Inflammatory macrophage treated with lipopolysaccharide for 4 hours (primary cell): Measurements from ENCODE around the gene SMIM41.

Experiments
- DNase-seq: peaks from one replicate; pipeline ENCODE4 v3.0.0-alpha.2; 2020

Gene SMIM41

DNA sequence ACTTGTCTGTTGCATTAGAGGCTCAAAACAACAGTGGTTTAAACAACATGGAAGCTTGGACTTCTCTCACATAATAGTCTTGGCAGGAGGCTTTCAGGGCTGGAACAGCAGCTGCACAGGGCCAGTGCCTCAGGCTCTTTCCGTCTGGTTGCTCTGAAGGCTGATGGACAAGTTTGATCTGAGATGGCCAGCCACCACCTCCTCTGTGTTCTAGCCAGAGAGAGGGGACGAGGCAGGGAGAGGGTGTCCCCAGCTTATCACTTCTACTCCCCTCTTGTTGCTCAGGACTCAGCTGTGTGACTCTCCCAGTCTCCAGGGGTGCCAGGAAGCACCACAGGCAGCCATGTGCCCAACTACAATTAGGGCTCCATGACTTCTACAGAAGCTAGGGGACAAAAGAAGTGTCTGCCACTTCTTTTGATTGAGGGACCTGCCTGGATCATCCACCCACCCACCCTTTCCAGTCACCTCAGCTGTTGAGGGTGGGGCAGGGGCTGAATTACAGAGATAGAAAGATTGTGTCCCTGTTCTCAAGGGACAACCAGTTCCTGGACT, 46.6 kb downstream of the SMIM41 start:
- no peak for DNase-seq

DNA sequence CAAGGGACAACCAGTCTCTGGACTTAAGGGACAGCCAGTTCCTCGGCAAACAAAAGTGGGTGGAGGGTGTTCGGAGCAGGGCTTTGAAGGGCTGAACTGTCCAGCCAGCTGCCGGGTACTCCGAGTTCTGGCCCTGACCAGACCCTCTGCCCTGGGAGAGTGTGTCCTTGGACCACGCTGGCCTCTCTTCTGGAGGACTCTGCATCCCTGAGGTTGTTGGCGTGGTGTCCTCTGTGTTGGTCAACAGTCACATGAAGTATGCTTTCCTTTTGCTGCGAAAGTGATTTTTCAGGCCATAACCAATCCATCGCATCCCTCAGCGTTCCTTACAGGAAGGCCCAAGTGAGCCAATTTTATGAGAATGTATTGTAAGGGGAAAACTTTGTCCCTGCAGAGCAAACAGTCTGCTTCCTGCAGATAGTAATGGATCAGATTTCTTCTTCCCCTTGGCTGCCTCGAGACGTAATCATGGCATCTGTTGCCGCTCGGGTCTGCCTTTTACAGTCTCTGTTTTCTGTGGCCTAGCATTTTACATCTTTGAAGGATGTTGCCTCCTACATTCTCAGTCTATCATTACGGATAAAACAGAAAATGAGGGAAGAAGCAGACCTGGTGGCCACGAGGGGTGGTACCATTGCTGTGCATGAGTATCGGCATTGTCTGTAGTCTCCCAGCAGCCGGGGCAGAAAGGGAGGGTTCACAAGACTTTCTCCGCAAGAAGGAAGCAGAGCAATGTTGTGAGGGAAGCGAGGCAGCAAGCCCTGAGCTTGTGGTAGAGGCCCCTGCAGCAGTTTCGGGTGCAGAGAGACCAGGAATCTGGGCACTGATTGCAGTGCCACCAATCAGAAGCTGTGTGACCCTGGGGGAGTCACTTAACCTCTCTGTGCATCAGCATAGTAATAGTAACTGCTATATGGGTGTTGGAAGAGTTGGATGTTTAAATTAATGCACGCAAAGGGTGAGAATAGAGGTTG, 47.4 kb downstream of the SMIM41 start:
- DNase-seq: no peak

DNA sequence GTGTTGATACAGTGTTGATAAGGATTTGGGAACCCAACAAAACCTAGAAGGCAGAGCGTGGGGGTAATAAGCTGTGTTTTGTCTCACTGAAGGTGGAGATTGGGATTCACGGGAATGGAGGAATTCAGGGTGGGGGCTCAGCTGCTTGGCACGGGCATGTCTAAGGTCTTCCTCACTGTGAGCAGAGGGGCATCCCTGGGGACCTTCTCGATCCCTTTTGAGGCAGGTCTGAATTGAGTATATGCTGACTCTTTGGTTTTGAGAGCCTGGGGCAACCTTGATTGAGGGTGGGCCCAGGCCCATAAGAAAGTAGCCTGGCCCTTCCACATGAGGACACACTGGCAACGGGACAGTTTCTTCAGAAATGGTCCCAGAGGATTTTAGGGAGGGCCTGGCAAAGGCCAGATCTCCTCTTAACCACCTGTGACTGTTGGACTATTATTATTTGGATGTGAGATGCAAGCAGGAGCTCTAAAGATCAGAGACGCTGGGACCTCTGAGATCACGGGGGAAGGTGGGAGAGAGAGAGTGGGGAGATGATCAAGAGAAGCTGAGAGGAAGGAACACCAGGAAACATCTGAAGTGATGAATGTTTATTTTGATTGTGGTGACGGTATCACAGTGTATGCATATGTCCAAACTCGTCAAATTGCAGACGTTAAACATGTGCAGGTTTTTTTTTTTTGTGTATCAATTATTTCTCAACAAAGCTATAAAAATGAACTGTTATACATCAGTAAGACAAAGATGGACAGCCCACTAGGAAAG, 48.4 kb downstream of the SMIM41 start:
- DNase-seq: no peak

DNA sequence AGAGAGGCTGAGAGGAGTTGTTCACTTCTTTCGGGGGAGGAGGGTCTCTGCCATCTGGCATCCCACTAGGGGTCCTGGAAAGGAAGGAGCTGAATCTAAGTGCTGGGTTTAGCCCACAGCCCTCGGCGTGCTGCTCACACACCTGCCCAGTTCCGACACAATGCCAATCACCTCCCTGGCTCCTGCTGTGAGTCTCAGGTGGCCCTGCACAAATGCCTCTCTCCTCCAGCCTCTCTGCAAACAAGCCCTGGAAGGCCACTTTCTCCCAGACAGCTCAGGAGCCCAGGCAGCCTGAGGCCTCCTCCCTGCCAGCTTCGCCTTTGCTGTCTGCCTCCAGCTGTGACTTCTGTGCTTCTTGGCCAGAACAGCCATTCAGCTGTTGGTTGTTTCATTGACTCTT, 51.2 kb downstream of the SMIM41 start:
- DNase-seq: no peak

DNA sequence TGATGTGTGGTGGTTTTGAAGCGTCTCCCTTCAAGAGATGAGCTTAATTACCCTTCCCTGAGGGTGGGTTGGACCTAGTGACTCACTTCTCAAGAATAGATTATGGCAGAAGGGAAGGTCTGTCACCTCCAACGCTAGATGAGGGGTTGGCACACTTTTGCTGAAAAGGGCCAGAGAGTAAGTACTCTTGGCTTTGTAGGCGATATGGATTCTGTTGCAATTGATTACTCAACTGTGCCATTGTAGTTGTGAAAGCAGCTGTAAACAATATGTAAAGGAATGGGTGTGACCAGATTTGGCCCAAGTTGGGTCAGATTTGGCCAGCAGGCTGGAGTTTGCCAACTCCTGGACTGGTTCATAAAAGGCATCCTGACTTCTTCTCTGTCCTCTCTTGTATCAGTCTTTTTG, 53.3 kb downstream of the SMIM41 start:
- DNase-seq: peak; percentile 87

DNA sequence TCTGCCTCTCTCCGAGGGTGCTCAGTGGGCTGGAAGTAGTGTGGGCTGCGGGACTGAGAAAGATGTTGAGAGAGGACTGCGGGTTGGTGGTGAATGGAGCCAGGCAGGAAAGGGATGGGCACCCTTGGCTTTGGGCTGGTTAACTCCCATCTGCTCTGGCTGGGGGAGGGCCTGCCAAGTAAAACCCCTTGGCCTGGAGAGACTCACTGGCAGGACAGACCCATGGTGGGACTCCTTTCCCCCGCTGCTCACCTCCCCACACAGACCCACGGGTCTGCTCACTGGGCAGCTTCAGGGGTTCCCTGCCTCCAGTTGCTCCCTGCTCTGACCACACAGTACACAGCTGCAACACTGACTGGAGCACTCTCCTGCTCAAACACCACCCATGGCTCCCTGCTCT, 58.2 kb downstream of the SMIM41 start:
- DNase-seq: no peak

DNA sequence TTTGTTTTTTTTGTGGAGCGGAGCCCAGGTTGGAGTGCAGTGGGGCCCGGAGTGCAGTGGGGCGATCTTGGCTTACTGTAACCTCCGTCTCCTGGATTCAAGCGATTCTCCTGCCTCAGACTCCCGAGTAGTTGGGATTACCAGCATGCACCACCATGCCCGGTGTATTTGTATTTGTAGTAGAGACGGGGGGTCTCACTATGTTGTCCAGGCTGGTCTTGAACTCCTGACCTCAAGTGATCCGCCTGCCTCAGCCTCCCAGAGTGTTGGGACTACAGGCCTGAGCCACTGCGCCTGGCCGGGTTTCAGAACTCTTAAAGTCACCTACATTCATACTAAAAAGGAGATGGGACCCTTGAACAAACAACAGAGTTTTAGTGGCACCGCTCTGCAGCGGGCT, 59.6 kb downstream of the SMIM41 start:
- DNase-seq: no peak

DNA sequence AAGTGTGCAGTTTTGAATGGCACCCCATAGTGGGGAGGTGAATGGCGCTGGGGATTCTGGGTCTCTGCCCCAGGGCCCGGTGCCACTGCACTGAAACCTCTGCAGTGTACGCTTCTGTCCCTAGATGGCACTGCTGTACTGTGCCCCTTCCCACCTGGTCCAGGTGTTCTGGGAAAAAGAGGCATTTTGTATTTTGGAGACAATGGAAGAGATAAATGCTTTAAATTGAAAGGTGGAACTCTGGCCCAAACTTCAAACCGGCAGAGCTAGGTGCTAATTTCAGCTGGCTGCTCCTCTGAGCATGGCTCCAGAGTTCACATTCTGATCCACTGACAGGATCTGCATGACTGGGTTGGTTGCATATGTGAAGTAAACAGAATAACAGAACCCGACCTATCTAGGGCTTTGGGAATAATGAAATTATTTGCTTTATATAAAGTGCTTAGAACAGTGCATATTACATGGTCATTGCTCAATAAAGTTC, 60.1 kb downstream of the SMIM41 start:
- DNase-seq: no peak

DNA sequence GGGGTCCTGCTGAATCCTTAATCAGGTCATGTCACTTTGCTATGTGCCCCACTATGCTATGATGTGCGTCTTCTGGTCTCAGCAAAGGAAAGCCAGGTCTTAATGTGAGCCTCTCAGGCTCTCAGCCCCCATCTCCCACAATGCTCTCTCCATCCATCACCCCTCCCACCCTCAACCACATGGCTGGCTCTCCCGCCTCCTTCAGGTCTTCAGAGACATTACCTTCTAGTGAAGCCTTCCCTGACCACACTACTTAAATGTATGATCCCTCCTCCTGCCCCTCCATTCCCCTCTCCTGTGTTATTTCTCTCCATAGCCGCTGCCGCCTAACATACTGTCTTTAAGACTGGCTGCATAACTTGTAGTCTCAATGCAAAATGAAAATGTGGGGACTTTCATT, 61.8 kb downstream of the SMIM41 start:
- no peak for DNase-seq

DNA sequence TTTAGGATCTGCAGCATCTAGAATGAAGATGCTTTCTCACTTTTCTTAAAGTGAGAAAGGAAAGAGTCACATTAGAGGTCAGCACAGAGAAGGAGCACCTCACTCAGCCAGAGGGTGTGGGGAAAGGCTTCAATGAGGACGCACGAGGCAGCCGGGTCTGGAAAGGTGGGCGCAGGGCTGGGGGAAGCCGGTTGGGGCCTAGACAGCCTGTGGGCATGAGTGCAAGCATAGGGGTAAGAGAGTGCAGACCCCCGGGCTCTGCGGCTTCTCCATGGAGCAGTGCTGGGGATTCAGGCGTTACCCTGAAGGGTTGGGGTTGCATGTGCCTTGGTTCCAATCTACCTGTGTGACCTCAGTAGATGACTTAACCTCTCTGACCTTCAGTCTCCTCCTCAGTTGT, 62.4 kb downstream of the SMIM41 start:
- DNase-seq: no peak

DNA sequence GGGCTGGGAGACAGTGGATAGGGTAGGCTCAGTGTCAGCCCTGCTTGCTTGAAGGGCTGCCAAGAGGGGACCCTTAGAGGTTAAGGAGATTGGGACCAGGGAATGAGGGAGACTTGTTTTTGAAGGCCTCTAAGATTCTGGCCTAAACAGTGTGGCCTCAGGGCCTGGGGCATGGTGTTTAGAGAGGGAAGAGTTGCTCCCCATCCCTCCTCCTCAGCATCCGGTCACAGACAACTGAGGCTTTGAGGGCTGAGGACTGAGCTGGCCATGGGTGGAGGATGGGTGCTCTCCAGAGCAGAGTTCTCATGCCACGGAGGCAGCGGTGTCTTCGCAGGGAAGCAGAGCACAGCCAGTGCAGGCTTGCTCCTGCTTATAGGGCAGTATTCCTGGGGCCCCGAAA, 62.9 kb downstream of the SMIM41 start:
- DNase-seq: no peak

DNA sequence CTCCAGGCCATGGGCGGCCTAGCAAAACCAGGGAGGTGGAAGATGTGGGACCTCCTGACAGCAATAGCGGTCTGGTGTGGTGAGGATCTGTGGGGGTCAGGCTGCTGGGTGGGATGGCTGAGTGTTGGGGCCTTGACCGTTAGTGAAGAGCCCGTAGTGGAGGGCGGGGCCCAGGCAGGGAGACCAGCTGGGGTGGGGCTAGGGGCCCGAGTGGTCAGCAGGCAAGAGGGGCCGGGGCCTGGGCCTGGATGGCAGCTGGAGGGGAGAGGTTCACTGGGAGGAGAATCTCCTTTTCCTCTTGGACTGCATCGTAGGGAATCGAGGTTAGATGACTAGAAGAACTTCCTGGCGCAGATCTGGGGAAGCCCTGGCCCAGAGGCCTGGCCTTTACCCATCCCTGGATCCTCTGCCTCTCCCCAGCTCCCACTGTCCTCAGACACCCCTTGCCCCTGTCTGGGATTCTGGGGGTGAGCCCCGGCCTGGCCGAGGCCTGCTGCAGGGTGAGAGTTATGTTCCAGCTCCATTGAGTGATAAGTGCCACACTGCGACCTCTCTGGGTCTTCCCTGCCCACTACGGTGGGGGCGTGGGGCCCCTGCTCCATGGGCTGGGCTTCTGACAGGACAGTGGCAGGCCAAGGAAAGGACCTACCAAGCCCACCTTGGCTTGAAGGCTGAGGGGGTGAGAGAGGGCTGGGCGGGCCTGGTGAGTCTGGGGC, 65.2 kb downstream of the SMIM41 start:
- no peak for DNase-seq

DNA sequence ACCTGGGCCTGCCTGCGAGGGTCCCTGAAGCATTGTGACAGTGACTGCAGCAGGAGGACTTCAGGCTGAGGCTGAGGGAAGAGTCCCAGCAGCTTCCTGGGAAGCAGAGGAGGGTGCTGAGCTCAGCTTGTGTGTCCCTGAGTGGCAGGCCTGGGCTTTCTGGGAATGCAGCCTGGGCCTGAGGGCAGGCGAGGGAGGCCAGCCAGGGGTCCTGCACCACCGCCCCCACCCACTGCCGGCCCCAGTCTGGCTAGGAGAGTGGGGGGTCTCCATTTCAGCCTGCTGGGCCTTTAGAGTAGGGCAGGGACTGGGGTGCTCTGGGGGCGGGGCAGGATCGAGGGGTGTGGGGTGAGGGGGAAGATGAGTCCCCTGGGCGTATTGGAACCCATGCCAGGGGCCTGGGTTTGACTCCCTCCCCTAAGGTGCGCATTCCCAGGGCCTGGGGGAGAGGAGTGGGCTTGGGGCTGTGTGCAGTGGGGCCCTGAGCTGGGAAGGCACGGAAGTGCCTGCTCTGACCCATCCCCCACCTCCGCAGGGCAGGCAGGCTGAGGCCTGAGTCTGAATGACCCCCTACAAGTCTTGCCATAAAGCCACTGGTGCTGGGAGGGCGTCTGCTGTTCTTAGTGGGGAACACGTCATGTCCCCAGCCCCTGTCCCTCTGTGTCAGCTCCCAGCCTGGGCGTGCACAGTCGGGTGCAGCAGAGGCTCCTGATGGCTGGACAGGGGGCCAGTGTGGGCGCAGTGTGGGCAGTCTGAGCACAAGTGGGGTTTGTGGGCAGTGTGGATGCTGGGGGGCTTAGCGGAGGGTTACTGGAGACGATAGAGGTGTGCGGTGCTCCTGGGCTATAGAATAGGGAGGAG, 66.0 kb downstream of the SMIM41 start:
- no peak for DNase-seq

DNA sequence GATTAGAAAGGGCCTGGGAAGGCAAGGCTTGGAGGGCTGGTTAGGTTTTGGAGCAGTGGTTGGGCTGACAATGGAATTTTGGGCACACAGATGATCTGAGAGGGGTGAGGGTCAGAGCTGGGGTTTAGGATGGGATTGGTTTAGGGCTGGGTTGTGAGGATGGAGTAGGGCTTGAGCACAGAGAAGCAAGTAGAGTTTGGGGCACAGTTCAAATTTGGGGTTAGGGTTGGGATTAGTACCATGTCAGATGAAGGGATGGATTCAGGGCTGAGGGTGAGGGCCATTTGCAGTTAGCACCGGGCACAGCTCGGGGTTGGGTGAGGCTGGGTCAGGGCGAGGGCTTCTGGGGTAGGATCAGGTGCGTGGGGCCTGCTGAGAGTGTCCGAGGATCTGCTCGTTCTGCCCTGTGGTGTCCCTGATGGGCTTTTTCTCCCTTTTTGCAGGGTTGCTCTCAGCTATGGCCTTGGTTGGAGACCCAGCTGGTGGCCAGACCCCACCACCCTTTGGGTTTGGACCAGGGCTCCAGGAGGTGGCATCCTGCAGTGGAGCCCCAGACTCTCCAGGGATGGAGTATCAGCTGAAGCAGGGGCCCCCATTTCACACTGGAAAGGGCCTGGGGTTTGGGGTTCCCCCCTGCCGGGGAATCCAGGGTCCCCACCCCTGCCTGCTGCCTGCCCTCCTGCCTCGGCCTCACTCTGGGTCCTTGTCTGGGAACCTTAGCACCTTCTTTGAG, 66.8 kb downstream of the SMIM41 start:
- no peak for DNase-seq

DNA sequence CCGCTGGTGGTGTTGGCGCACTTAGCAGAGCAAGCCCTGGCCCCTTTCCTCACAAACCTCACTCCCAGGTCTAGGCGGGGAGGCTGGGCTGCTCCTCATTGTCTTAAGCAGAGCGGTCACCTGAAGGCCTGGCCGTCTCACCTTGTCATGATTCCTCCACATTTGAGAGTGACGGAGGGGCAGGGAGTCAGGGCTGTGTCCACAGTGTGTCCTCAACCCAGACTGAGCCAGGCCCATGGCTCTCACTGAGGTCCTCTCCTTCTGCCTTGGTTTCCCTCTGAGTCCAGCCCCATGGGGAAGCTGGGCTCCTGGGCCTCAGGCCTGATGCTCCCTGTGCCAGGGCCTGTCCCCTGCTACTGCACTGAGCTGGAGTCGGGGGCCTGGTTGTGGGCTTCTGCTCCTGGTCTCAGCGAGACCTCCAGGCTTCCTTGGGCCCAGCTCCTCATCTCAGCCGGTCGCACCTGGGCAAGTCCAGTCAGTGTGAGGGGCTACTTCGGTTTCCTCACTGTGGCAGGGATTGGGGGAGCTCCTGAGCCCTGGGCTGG, 67.4 kb downstream of the SMIM41 start:
- DNase-seq: no peak

DNA sequence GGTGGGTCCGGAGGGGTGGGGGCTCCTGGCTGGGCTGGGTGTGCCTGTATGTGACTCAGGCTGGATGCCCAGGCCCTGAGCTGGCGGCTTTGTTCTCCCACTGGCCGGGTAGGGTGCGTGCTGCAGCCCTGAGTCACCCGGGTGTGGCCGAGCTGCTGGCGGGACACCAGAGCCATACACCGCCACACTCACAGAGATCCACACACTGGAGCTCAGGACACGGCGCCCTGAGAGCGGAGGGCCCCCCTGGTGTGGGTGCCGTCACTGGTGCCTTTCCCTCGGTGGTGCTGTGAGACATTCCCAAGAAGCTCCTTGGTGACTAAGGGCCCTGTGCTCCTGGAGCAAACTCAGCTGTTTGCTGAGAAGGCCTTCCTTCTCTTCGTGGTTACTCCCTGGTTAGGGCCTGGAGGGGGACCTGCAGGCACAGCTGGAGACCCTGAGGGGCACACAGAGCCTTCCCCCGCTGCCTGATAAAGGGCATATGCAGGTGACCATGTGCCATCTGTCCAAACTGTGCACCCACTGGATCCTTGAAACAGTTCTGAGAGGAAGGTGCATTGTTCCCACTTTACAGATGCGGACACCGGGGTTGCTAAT, 68.0 kb downstream of the SMIM41 start:
- peak; percentile 72 for DNase-seq

DNA sequence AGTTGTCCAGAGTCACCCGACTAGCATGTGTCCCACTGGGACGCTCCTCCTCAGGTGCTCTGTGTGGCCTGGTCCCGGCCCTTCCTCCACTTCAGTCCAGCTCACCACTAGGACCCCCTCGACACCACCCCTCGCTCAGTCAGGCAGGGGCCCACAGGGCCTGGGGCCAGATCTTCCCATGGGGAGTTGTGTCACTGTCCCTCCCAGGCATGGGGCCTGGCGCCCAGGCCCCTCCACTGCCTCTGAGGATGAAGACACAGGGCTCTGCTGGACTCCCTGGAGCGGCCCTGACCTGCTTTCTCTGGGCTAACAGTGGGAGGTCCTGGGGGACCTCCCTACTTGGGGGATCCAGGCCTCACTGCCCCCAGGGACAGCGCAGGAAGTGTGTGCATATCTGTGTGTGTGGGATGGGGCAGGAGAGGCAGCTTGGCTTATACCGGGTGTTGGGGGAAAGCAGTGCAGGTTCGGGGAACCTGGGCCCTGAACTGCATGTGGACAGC, 68.5 kb downstream of the SMIM41 start:
- no peak for DNase-seq

DNA sequence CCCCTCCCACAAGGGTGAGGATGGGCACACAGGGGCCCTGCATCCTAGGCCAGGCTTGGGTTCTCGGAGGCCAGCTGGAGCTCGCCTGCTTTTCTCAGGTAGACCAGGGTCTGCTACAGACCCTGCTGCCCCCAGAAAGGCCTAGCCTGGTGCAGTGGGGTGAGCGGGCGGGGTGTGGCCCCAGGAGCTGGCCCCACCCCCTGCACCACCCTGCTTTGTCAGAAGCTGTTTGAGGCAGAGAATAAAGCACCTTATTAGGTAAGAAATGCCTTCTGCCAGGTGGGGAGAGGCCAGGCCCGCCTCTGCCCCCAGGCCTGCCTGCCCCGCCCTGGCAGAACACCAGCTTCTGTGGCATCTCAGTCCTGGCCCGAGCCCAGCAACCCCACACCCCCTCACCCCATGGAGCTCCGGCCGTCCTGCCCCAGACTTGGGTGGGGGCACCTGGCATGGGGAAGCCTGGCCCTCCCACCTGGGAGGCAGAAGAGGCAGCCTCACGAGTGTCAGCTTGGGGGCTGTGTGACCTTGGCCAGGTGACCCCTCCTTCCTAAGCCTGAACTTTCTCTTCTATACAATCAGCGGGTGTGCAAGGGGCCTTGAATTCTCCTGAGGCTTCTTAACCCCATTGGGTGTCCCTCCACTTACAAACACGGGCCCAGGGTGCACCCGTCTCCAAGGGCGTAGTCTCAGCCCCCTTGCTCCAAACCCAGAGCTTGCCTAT, 69.1 kb downstream of the SMIM41 start:
- DNase-seq: no peak

DNA sequence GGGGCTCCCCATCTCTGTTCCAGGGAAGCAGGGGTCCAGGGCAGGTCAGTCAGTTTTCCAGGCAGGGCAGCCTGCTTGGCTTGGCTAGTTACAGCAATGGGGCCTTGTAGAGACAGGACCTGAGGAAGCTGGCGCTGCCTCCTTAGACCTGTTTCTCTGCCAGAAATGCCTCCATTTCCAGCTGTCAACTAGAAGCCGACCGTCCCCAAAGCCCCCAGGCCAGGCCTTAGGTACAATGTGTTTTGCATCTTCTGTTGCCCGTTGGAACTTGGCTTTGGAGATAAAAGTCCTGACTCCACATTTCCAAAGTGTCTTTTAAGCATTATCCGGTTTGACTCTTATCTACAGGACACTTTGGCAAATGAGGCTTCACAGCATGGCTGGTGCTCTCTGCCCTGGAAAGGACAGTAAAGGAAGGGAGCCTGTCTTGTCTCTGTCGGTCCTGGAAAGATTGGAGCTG, 69.7 kb downstream of the SMIM41 start:
- no peak for DNase-seq
